GM18517 (cell line): ENCODE data around the gene THAP3.
"Not testable (repeated sequence)": the region's sequence is repeated elsewhere in the genome, so short reads cannot be mapped to it uniquely, and the experiment has no call there.

ENCODE experiments used
- ATAC-seq: cut with Tn5 transposase; IDR thresholded peaks from one replicate; pipeline ENCODE4 v1.9.1; 2021; ENCODE audit warnings: mild to moderate bottlenecking, moderate library complexity; ENCODE audit not compliant: unreplicated experiment

The THAP3 gene

DNA sequence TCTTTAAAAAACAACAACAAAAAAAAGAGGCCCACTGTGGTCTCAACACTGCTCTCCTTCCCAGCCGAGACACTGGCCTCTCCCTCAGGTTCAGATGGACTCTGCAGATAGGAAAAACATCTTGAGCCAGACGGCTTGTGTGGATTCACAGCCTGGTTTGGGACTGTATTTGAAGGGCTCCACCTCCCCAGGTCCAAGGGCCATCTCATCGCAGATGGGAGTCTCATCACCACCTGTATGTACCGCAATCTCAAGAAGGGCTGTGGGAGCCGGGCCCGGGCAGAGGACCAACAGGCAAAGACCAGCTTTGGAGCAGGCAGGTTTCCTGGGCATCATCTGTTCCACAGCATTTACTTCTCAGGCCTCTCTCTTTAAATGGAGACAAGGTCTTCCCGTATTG, 34.6 kb upstream of the THAP3 start:
- ATAC-seq, result no peak

DNA sequence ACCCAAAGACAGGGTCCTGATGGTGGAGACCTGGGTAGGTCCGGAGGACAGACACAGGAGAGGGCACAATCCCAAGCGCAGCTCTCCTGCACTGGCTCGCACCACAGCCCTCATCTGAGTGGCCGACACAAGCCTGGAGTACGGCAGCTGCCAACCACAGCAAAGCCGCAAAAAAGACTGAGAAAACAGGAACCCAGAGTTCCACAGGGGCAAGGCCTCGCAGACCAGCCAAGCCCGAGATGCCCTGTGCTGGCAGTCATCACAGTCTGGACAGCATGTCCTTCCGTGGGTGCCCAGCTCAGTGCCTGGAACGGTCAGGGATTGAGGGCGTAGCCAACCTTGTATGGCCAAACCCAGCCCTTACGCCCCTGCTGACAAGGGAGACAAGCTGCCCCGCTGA, 33.4 kb upstream of the THAP3 start:
- no peak for ATAC-seq

DNA sequence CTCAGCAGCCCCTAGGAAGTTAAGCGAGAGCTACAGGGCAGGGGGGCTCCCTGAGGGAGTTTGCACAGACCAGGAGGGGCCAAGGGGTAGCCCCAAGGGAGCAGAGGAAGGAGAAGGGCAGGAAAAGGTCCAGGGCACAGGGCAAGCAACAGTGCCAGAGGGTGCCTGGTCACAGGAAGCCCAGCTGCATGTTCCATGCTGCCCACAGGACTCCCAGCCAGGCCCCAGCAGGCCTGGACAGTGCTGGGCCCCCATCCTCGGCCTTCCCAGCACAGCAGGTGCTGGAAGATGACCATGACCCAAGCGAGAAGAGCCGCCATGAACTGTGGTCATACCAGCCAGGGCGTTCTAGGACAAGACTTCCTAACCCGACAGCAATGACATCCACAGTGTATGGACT, 33.0 kb upstream of the THAP3 start:
- ATAC-seq, result no peak

DNA sequence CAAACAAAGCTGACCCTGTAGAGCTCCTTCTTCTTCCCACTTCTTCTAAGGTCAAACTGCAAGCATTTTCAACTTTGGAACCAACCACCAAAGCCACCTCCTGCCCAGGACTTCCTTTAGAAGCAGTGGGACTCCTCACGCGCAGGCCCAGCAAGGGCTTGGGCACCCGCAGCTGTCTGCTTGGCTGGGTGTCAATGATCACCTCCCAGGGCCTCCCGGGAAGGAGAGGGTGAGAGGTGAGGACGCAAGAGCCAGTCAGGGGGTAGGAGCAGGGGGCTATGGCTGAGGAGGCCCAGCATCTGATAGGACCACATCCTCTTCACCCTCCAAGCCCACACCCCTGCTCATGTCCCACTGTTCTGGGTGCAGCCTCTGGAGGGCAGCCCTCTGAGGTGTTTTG, 32.2 kb upstream of the THAP3 start:
- ATAC-seq, result no peak

DNA sequence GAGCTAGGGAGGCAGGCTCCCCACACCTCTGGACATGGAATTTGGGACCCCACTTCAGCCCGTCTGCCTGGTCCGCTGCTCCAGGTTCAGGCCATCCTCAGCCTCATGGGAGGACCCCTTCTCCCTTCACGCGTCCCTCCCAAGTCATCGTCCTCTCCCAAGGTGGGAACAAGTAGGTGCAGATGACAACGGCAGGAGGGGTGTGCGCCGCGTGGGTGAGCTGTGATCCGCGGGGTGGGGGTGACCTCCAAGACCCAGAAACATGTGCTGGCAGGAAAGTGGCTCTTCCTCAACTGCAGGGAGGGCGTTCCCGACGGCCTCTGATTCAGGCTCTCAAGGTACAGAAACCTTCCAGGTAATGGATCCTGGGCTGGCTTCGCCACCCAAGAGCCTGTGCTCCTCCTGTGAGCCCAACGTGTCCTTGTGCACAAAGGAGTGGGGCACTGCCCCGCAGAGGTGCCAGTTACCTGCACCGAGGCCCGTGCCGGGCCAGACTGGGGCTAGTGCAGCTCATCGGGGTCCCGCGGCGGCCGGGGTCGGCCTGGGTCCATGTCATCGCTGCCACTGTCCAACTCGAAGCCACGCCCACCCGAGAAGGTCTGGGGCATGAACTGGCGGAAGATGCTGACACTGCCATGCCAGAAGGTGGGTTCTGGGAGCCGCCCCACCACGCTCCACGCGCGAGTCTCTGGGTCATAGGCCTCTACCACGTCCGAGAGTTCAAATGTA, 31.6 kb upstream of the THAP3 start:
- no peak for ATAC-seq

DNA sequence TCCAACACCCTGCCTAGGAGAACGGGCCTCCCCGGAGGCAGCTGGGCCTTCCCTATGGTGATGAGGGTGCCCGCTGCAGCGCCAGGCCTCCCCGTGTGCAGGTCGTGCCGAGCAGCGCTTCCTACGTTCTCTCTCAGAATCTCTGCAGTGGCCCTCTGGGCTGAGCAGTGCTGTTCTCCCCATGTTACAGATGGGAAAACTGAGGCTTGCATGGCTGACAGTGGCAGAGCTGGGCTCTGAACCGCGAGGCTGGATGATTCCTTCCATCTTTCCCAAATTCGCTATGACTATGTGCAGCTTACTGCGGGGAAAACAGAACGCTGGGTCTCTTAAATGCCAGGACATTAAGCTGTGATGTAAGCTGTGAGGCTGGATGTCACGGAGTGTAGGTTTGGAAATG, 30.9 kb upstream of the THAP3 start:
- no peak for ATAC-seq

DNA sequence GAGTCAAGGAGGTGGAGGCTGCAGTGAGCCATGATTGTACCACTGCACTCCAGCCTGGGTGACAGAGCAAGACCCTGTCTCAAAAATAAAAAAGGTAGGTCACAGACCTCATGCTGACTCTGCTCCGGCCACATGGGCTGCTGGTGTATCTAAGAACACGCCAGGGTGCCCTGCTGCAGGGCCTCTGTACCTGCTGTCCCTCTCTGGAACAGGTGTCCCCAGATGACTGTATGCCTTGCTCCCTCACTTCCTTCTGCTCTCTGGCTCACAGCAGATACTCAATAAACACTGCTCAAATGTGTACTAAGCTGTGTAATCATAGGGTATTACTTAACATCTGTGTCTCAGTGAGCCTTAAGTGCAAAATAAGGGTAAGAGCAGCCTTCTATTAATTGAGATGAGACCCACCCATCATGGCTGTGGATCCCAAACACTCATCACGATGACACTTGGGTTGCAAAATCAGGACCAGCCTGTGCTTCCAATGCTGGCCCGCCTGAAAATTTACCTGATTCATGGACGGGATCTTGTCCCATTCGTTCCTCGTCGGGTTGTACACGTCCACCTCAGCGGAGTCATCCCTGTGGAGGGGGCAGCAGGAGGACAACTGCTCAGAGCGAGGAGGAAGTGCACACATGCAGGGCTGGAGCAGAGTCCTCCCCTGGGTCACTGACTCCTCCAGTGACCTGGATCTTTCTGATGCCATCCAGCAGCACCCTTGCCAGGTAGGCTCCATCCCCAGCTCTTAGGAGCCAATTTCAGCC, 29.5 kb upstream of the THAP3 start:
- ATAC-seq, result no peak

DNA sequence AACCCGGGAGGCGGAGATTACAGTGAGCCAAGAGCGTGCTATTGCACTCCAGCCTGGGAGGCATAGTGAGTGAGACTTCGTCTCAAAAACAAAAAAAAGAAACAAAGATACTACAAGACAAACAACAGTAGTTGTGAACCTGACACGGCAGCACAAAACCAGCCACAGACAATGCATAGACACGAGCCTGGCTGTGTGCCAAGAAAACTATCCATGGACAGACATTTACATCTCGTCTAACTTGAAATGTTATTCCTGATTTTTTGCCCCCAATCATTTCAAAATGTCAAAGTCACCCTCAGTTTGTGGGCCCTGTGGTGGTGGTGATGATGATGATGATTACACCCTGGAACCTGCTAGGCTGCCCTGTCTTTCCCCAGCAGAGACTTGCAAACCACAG, 28.3 kb upstream of the THAP3 start:
- ATAC-seq, result no peak

DNA sequence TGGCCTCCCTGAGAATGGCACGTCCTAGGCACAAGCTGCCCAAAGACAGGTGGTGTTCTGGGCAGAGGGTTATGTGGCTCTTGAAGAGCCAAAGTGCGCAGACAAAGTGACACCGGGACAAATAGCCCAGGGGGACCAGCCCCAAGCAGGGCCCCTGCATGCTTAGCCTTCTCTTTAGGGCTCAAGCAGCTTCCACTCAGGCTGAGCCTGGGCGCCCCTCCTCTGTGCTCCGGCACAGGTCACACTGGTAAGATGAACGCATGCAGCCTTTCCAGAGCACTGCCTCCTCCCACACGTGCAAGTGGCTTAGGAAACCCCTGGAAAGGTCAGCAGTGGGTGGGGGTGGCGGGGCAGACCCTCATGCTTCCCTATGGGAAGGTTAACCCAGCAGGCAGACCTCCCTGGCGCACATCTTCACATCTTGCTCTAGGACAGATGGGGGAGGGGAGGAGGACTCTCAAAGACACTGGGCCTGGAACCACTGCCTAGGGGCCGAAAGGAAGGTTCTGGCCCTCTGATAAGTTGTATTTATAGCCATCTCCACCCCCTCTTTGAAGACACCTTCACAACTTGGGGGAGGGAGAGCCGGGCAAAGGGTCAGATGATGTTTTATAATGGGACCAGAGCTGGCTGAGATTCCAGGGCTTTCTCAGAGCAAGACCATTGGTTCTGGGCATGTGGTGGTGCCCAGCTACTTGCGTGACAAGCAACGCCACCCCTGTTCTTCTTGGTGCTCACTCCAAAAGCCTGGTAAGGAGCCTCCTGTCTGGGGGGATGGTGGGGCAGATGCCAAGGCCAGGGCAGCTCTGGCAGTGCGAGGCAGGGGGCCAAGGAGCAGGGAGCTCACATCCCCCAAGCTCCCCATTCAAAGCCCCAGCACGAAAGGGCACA, 27.5 kb upstream of the THAP3 start:
- ATAC-seq, result no peak

DNA sequence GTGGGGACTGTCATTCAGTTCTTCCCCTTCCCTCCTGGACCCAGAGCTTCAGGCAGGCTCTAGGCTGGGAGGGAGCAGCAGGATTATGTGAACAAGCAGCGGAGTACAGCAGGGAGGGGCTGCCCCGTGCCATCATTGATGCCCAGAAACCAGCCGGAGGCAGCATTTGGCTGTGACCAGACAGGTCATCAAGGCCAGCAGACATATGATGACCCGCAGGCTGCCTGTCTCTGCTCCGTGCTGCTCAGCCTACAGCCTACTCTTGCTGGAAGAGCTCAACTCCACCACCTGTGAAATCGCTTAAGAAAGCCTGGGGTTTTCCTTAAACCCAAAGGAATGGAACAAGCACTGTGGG, 26.9 kb upstream of the THAP3 start:
- no peak for ATAC-seq

DNA sequence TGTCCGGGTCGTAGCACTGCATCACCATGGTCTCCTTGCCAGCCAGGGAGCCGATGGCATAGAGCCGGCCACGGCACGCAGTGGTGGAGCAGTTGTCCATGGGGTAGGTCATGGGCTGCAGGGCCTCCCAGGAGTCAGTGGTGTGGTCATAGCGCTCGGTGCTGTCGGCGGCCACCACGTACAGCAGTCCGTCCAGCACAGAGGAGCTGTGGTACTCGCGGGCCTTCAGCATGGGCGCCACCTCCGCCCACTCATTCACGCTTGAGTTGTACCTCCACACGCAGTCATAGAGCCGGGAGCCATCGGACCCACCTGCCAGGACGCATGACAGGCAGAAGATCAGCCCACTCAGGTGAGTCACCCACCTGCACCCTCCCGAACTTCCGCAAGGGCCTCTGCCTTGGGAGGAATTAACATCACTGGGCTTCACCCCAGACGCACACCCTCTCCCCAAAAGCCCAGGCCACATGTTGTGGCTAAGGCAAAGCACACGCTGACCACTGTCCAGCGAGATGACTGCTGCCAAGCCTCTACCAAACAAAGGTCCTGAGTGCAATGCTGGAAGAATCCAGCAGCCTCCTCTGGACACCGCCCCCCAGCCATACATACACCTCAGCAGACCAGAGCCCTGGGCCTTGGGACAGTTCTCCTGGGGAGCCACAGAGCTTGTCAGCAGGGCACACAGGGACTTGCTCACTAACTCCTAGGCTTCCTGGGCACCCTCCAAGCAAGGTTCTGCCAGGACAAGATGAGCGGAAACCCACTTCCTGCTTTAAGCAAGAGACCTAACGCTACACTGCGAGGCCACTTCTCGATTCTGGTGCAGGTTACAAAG, 25.3 kb upstream of the THAP3 start:
- ATAC-seq, result no peak

DNA sequence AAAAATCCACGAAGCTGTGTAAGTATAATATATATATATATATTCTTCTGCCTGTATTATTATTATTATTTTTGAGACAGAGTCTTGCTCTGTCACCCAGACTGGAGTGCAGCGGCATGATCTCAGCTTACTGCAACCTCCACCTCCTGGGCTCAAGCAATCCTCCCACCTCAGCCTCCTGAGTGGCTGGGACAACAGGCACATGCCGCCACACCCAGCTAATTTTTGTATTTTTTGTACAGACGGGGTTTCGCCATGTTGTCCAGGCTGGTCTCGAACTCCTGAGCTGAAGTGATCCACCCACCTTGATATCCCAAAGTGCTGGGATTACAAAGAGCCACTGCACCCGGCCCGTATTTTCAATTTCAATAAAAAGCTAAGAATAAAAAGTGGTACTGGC, 24.7 kb upstream of the THAP3 start:
- ATAC-seq, result not testable (repeated sequence)

DNA sequence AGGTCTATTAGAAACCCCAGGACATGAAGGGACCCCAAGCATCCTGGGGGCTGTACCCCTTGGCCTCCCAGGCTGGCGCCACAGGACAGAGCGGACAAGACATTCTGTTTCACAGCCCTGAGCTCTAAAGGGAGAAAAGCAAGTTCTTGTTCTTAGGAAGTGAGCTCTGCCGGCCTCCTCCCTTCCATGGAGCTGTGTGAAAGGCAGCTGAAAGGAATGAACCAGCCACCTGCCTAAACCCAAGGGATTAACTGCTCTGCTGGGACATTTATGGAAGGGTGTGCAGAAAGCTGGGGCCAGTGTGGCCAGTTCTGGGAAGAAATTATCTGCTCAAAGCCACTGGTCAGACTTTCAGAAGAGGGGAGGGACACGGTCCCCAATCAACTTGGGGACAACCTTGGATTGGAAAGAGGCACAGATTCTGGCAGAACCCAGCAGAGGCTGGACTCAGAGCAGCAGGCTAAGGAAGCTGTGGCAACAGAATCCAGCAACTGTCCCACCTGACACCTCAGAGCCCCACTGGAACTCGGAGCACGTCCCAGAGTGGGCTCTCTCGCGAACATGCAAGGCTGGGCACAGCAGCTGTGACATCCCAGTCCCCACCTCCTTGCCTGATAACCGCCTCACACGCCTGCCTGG, 24.1 kb upstream of the THAP3 start:
- no peak for ATAC-seq

DNA sequence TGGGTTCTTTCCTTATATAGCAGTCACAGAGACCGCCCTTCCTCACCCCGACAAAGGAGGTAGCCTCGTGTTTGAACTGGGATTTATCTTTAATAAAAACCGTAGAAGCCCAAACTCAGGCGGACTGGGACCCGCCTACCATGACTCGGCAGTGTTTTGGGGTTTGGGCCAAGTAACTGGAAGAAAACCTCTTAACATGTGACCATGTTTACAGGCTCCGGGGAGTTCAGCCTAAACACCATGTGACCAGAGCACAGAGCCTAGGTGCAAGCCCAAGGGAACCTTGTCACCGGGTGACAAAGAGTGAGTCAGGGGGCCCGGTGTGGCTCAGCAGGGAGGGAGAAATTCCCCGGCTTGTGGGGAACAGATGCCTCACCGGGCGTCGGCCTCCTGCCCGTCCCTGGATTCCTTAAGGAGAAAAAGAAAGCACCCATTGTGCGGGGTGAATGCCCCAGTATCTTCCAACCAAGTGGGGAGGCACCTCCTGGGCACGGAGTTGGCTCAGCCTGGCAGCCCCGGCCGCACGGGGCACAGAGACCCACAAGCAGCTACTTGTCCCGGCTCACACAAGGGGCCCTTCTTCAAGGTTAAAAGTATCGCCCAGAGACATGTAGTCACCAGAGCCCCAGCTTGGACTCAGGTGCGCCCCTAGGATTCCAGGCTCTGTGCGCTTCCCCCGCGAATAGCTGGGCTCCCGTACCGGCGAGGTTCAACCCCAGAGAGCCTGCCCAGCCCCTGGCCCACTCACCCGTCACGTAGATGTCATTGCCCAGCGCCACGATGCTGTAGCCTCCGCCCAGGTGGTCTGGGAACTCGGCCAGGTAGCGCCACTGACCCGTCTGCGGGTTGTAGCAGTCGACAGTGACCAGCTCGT, 23.4 kb upstream of the THAP3 start:
- peak; percentile 36 for ATAC-seq

DNA sequence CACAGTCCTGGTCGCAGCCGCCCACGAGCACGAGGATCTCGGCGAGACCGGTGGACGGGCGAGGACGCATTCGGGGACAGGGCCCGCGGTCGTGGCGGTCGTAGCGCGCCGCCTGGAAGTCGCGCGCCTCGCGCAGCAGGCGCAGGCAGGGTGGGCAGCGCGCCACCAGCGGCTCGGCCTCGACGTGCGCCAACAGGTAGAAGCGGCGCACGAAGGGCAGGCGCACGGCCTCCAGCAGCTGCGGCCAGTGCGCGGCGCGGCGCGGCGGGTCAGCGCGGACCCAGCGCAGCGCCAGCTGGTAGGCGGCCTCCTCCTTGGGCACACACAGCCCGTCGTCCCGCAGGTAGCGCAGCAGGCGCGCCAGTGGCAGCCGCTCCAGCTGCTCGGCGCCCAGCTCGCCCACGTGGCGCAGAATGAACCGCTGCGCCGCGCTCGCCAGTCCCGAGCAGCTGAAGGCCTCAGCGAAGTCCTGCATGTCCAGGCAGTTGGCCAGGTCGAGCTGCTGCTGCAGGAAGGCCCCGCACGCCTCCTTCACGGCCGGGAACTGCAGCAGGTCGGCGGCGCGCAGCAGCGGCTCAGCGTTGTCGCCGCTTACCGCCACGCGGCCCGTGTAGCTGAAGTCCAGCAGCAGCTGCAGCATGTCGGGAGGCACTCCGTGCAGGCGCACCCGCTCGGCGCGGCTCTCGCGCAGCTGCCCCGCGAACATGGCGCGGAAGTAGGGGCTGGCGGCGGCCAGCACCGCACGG, 22.6 kb upstream of the THAP3 start:
- ATAC-seq, result peak; percentile 41

DNA sequence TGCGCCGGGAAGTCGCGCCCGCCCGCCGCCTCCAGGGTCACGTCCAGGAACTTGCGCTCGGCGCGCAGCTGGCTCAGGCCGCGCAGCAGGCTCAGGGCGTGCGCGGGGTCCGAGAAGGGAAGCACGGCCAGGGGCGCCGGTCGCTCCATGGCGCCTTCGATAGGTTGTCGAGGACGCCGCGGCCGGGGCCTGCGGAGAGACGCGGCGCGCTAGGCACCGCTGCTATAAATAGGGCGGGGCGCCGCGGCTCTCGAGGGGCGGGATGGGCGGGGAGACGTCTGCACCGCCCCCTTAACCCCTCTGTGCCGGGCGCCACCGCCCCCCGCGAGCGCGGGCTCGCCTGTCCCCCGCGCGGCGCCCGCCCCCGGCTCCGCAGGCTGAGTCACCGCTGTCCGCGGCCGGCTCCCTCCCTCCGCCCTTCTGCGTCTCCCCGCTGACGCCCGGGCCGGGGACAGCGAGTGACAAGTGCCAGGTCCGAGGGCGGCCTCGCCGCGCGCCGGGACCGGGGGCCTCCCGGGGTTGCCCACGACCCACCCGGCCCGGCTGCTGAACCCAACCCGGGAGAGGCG, 21.9 kb upstream of the THAP3 start, which contains the start of gene KLHL21:
KLHL21 (minus strand) TSS at position 201 of the 569 bp plus-strand sequence; CDS start at position 149, 52 bp downstream.
- peak; percentile 40 for ATAC-seq

DNA sequence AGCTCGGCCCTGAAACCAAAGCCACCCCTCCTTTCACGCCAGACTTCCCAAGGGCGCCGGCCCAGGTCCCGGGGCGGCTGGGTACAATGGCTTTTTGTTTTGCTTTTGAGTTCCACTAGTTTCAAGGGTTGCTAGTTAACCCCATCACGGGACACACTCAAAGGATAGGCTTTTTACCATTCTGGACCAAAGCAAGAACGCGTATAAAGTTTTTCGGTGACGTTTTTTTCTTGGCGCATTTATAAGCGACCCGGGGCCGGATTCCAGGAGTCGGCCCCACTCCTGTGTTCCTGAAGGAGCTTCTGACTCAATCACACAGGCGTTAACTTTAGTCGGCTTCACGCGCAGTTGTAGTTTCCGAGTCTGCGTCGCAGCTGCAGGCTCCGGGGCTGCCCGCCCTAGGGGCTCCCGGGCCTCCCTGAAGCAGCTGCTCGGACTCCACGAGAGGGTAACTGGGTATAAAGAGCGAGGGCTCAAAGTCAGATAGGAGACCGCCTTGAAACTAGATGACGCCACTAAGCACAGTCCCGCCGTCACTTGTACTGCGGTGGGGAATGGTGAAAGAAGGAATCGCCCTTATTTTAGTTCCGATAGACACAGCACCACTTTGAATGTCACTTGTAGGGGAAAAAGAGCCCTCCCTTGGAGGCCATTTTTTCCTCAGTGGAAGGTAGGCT, 21.3 kb upstream of the THAP3 start:
- peak; percentile 37 for ATAC-seq
